ENCODE measurements around the gene ZNF516.

GRCh38 chr18:76368976-76369375, 126.1 kb downstream of the ZNF516 start:
- TF ChIP-seq MAZ (IDR thresholded peaks at IDR 0.05; ENCODE audit: borderline replicate concordance, low read depth, low read length) (no peak), CTCF (IDR thresholded peaks at IDR 0.05) (no peak), JUN (IDR thresholded peaks at IDR 0.05) (no peak), RFX5 (IDR thresholded peaks at IDR 0.05) (no peak), ZFP36 (IDR thresholded peaks at IDR 0.05; ENCODE audit: borderline replicate concordance, partially characterized antibody) (no peak), RNF2 (IDR thresholded peaks at IDR 0.05; ENCODE audit: borderline replicate concordance, low read depth) (no peak), KDM5A (IDR thresholded peaks at IDR 0.05) (no peak), USF2 (IDR thresholded peaks at IDR 0.05) (no peak), REST (IDR thresholded peaks at IDR 0.05) (no peak), POLR2A (IDR thresholded peaks at IDR 0.05; ENCODE audit: low read length) (no peak), HOXA7 (CRISPR knock-in tag; IDR thresholded peaks at IDR 0.05) (no peak)

Measured in A549 (cell line).